Measurements from ENCODE around the gene TXK.

The TXK gene

GRCh38 chr4:48134081-48134480 is at the start of gene TXK:
Gene TXK, minus strand, starts transcription at chr4:48134250. Its CDS starts 80 bp downstream, at chr4:48134170.
- no peak for DNase-seq (ENCODE audit: low read depth)
- no peak for TF ChIP-seq CTCF (IDR thresholded peaks at IDR 0.05; ENCODE audit: control insufficient read depth, insufficient read depth, low read depth, low read length, missing control alignments)
- H3K4me3 ChIP-seq (ENCODE audit: control insufficient read depth, low read depth, low read length): no peak within 1 kb of the TSS

GRCh38 chr4:48180234-48180633 is 46.2 kb upstream of the TXK start:
- H3K4me3 ChIP-seq (ENCODE audit: control insufficient read depth, low read depth, low read length): no peak overlapping the region
- no peak for TF ChIP-seq CTCF (IDR thresholded peaks at IDR 0.05; ENCODE audit: control insufficient read depth, insufficient read depth, low read depth, low read length, missing control alignments)
- DNase-seq (ENCODE audit: low read depth): no peak

- no peak overlapping the region for H3K4me3 ChIP-seq (ENCODE audit: control insufficient read depth, low read depth, low read length)
- TF ChIP-seq CTCF (IDR thresholded peaks at IDR 0.05; ENCODE audit: control insufficient read depth, insufficient read depth, low read depth, low read length, missing control alignments): no peak
- DNase-seq (ENCODE audit: low read depth): no peak
Observed at GRCh38 chr4:48178931-48179330, 44.9 kb upstream of the TXK start.

- DNase-seq (ENCODE audit: low read depth): no peak
- H3K4me3 ChIP-seq (ENCODE audit: control insufficient read depth, low read depth, low read length): no peak overlapping the region
- TF ChIP-seq CTCF (IDR thresholded peaks at IDR 0.05; ENCODE audit: control insufficient read depth, insufficient read depth, low read depth, low read length, missing control alignments): no peak
Observed at GRCh38 chr4:48175806-48176205, 41.8 kb upstream of the TXK start.

GRCh38 chr4:48175328-48175727 is 41.3 kb upstream of the TXK start:
- no peak overlapping the region for H3K4me3 ChIP-seq (ENCODE audit: control insufficient read depth, low read depth, low read length)
- DNase-seq (ENCODE audit: low read depth): no peak
- TF ChIP-seq CTCF (IDR thresholded peaks at IDR 0.05; ENCODE audit: control insufficient read depth, insufficient read depth, low read depth, low read length, missing control alignments): no peak

- H3K4me3 ChIP-seq (ENCODE audit: control insufficient read depth, low read depth, low read length): no peak overlapping the region
- DNase-seq (ENCODE audit: low read depth): peak; percentile 57
- TF ChIP-seq CTCF (IDR thresholded peaks at IDR 0.05; ENCODE audit: control insufficient read depth, insufficient read depth, low read depth, low read length, missing control alignments): no peak
Observed at GRCh38 chr4:48173056-48173991, 39.3 kb upstream of the TXK start.
